Esophagus mucosa (tissue), 1 donor: ENCODE measurements around the gene RAB25. TPM values are rescaled to one million over a fixed set of nuclear protein-coding genes. Genes with fewer than 3 reads are reported as not detected.
"Not testable (repeated sequence)": the region's sequence is repeated elsewhere in the genome, so short reads cannot be mapped to it uniquely, and the experiment has no call there.

Source experiments
- ATAC-seq: fragments of 200-7000 bp; cut with Tn5 transposase; one replicate; pipeline ENCODE4 v1.9.1; 2020
- total RNA-seq: library from RNA; stranded (reverse); gene quantifications from one replicate; pipeline ENCODE4 v1.2.4, GENCODE V29; 2023
- donor health status: DM: yes; HTN: yes; CAD: no.

RAB25 gene
- total RNA-seq, result 420 TPM

DNA sequence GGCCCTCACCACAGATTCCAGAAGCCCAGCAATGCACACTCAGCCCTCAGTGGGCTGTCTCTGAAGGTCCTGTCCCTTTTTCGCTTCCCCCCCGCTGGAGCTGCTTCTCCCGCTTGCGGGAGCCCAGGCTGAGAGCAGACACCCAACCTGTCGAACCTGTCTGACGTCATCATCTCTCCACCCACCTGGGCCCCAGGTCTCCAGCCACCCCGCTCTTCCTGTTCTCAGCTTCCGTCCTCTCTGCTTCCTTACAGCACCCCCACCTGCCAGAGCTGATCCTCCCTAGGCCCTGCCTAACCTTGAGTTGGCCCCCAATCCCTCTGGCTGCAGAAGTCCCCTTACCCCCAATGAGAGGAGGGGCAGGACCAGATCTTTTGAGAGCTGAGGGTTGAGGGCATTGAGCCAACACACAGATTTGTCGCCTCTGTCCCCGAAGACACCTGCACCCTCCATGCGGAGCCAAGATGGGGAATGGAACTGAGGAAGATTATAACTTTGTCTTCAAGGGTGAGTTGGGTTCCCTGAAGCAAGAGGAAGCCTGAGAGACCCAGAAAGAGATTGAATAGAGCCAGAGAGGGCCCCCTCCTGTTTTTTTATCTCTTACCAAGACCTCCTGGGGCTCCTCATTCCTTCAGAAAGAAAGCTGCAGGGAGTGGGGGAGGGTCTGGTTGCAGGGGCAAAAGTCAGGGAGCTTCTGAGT lies at the start of gene RAB25:
Gene RAB25 (plus strand): TSS at position 224 of the 700 bp plus-strand sequence. CDS start 241 bp downstream, at position 465.
- ATAC-seq, result peak; percentile 83

DNA sequence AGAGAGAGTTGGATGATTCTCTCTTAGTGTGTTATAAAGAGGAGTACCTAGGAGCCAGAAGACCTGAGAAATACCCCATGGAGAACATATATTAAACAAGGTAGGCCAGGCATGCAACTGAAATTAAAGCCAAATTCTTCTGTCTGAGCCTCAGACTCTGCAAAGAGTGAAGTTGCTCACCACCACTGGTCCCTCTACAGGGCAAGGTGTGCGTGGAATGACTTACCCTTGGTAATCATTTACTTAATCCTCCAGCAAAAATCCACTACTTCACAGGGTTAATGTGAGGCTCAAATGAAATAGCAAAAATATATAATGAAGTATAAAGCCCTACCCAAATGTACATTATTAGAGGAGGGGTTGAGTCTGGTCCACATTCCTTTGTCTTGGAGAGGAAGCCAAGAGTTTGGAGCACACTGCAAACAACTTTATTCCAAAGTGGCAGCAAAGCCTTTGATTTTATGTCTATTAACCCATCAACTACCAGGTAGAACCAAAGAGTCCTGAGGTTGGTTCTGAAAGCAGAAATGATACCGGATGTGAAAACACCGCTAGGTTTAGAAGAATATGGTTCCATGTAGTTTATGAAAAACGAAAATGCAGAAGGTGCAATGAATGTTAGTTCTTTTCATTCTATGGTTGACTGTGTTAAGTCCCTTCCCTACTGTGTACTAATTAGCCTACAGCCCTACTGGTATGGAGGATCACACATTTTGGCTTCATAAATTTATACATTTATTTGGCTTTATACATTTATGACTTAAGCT lies 48.7 kb upstream of the RAB25 start:
- ATAC-seq, result no peak

DNA sequence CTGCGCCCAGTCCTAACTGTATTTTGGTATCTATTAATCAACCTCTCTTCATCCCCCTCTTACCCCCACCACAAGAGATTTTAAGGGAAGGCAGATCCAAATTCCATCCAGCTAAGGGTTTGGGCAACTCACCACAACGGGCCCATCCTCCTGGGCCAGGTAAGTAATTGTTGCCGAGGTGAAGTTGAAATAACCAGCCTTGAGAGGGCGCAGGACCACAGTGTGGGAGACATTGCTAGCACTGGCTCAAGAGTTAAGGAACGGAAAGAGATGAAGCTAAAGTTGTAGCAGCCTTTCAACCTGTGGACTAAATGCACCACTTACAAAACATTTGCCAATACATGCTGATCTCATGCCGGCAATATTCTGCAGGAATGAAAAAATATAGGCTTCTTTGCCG lies 46.1 kb upstream of the RAB25 start:
- ATAC-seq, result no peak

DNA sequence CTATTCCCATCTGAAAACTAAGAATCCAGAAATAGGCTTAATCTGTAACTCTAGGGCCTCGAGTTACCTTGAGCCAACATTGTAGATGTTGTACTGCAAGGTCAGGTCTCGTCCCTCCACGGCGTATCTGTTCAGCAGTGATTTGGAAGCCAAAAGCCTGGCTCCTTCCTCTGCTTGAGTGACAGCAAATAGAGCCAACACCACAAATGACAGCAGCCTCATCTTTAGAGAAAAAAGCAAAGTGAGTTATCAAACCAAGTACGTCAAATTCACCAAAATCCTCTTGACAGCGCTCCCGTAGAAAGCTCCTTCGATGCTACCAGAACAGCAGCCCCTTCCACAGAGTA lies 41.0 kb upstream of the RAB25 start:
- ATAC-seq, result no peak

DNA sequence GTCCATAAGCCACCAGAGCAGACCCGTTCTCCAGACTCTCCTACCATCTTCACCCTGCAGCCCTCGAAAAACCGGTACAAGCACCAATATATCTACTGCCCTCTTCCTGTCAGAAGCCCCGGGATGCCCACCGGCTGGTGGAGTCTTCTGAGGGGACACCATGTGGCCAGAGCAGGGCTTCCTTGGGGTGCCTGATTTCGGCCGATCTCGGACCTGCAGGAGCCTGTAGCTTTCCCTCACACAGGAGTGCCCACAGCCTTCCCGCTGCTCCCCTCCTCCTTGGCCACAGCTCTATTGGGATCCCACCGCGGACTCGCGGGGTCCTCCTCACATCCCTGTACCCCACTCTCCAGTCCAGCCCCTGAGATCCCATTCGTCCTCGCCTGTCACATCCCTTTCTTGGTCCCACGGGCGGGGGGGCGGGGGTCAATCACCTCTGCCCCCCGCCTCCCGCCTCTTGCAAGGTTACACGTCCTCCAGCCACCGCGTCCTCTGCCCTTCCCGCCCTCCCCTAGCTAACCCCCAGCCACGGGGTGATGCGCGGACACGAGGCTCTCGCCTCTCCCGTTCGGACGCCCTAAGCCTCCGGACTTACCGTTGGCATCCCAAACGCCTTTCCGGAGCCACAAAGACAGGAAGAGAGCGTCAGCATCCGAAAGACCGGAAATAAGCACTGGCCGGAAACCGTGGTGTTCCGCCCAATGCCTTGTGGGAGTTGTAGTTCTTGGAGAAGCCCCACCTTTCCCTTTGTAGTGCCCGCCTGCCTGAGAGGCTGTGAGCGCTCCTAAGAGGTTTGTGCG lies 40.5 kb upstream of the RAB25 start, which contains the start of gene SSR2:
Gene SSR2 (minus strand): TSS at position 659 of the 800 bp plus-strand sequence. CDS start 784 bp downstream, outside the sequence.
- ATAC-seq, result peak; percentile 96

DNA sequence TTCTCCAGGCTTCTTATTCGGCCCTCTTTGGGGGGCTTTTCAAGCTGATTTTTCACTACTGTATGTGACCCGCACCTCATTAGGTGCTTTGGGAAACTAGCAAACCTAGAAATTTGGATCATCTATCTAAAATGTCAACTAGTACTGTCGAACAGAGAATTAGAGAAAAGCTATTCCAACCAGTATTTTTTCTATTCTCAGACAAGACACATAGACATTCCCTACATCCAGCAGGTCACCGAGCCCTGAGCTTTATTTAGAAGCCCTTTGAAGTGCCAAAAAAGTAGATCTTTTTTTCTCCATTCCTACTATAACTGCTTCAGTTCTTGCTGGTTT lies 39.9 kb upstream of the RAB25 start:
- ATAC-seq, result no peak

DNA sequence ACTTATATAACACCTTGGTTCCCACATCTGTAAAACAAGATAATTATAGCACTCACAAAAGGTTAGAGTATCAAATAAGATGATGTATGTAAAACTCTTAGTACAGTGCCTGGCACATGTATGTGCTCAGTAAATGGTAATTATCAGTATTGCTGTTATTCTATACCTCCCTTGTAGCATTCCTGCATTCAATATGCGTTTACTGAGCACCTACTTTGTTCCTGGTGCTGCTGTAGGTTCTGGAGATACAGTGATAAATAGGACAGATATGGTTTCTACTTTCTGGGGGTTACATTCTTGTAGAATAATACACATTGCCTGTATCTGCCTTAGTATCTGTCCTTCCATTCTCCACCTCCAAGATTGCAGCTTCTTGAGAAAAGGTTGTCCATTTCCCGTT lies 39.0 kb upstream of the RAB25 start:
- ATAC-seq, result no peak

DNA sequence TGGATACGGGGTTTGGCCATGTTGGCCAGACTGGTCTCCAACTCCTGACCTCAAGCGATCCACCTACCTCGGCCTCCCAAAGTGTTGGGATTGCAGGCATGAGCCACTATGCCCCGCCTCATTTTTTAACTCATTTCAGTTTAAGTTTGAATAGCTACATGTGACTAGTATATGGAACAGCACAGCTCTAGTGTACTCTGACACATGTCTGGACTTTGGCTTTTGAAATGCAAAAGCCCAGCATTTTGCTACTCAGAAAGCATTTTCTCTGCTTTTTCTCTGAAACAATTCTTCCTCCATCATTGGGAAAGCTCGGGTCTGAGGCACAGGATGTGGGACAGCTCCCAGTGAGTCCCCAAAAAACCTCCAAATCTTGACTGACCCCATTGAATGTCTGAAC lies 36.2 kb upstream of the RAB25 start:
- no peak for ATAC-seq

DNA sequence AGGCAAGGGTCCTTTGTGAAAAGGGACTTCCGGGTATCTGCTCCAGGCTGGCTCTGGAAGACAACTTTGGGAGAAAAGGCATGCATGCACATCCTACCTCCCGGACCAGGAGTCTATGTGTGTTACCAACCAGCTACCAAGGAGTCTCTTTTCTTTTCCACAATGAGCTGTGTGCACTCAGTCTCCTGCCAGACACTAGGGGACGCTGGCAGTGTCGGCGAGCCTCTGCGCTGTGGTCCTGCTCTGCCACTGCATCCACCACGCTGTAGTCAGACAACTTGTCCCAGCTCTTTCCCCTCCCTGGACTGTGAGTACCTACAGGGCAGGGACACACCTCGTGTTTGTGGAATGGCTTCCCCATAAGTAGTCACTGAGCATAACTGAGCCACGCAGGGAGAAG lies 35.1 kb upstream of the RAB25 start:
- peak; percentile 87 for ATAC-seq

DNA sequence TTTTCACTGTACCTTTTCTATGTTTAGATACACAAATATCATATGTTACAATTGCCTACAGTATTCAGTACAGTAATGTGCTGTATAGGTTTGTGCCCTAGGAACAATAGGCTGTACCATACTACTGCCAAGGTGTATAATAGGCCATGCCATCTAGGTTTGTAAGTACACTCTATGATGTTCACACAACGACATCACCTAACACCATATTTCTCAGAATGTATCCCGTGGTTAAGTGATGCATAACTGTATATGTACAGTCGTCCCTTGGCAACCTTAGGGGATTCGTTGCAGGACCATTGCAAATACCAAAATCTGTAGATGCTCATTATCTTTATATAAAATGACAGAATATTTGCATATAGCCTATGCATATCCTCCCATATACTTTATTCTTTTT lies 34.4 kb upstream of the RAB25 start:
- no peak for ATAC-seq

DNA sequence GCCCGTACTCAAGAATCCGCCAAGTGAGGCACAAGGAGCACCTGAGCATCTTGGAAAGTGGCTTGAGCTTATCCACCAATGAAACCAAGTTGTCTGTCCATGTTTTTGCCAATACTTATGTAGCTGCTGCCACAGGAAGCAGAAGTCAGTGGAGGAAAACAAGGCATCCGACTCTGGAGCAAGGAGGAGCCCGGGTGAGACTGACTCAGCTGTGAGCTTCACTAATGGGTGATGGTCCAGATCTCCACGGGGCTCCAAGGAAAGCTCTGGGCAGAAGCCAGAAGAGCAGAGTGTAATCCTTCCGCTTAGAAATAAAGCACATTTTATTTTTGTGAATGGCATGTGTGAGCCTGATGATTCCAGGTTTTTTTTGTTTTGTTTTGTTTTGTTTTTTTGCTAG lies 27.9 kb upstream of the RAB25 start:
- no peak for ATAC-seq

DNA sequence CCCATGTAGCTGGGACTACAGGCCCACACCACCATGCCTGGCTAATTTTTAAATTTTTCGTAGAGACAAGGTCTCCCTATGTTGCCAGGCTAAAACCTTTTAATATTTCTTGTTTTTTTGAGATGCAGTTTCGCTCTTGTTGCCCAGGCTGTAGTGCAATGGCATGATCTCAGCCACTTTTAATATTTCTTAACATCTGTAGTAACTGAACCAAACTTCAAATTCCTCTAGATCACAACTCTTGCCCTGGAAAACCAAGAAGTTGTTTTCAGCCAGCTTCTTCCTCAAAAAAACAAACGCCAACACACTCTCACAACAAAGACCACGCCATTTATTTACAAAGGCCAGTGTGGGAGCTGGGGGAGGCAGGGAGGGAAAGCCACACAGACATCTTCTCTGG lies 26.0 kb upstream of the RAB25 start:
- ATAC-seq, result not testable (repeated sequence)

DNA sequence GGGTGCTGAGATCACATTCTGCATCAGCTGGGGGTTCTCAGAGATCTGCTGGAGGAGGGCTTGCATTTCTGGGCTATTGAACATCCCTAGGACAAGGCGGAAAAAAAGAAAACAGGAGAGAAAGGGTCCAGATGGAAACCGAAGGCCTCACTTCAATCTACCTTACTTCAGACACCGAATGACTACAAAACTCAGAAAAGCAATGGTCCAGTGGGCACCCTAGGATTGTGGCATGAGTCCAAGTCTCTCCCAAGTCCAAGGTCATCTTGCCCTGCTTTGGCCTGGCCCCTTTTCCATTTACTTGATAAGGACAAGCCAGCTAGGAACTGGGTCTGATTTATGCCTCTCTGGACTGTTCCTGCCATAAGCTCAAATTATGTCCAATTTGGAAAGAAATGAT lies 18.1 kb upstream of the RAB25 start:
- ATAC-seq, result no peak

DNA sequence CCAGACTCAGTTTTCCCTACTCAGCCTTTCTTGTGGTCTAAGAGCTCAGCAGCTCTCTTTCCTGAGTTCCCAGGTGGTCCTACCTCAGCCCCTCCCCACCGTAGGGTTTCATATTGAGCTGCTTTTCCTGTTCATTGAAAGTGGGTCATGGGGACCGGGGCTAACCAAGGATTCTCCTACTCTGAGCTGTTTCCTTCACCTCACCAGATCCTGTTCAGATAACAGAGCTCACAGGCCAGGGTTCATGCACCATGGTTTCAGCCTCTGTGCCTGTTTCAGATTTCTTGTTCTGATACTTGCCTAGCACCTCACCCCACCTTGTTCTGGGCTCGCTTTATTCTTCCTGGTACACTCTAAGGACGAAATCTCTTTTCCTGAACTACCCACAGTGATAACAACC lies 15.9 kb upstream of the RAB25 start:
- no peak for ATAC-seq

DNA sequence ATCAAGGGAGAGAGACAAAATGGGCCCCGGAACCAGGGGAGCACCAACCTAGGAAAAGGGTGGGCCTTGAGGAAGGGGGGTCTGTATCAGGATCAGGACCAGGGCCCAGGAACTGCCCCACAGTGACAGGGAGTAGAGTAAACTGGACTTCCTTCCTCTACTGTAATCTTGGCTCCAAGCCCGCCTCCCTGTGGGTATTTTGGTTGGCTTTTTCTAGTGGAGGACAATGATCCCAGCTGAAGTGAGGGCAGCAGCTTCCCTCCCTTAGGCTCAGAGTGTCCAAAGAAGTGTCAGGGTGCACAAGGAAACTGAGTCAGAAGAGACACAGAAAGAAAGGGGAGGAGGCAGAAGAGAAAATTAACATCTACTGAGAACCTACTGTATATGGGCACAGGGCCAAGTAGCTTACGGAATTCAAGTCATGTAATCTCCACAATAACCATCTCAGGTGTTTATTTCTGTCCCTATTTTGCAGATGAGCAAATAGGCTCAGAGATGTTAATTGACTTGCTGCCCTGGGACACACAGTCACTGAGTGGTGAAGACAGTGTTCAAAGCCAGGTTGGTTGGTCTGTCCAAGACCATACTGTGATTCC lies 12.2 kb upstream of the RAB25 start:
- ATAC-seq, result no peak

DNA sequence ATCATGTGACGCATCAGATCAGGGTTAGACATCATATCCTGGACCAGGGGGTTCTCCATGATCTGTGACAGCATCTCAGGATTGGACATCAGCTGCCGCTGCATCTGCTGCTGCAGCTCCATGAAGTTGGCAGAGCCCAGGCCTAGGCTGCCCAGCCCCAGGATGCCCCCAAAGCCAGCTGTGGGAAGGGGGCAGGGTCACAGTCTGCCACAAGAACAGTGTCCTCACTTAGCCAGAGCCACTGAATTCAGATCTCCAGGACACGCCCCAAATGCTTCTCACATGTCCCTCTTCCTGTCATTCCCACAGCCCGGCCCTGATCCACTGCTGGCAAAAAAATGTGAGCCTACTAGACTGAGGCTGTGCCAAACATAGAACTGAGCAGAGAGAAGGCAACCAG lies 10.6 kb upstream of the RAB25 start:
- no peak for ATAC-seq

DNA sequence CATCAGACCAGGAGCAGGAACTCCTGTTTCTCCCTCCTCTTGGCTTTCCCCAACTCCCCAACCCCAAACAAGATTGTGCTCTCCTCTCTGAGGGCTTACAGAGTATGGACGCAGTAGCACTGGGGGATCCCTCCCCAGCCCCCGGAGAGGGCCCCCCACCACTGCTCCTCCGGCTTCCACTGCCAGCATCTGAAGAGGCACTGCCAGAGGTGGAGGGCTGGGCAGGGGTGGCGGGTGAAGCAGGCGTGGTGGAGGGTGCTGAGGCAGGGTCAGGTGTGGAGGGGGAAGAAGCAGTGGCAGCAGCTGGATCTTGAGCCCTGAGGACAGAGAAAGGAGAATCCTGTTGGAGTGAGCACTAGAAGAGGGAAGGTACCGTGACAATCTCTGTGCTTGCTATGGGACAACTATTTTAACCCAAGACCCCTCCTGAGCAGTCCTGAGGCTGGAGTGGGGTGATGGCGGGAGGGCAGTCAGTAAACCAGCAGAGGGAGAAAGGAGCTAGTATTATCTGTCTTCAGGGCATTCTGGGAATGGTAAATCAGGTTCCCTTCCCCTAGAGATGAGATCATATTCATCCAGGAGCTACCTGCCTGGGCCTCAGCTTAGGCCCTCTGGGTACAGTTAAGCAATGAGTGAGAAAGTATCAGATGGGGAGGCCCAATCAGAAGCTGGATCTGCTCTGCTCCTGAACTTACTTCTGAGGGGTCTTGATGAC lies 9.8 kb upstream of the RAB25 start:
- no peak for ATAC-seq

DNA sequence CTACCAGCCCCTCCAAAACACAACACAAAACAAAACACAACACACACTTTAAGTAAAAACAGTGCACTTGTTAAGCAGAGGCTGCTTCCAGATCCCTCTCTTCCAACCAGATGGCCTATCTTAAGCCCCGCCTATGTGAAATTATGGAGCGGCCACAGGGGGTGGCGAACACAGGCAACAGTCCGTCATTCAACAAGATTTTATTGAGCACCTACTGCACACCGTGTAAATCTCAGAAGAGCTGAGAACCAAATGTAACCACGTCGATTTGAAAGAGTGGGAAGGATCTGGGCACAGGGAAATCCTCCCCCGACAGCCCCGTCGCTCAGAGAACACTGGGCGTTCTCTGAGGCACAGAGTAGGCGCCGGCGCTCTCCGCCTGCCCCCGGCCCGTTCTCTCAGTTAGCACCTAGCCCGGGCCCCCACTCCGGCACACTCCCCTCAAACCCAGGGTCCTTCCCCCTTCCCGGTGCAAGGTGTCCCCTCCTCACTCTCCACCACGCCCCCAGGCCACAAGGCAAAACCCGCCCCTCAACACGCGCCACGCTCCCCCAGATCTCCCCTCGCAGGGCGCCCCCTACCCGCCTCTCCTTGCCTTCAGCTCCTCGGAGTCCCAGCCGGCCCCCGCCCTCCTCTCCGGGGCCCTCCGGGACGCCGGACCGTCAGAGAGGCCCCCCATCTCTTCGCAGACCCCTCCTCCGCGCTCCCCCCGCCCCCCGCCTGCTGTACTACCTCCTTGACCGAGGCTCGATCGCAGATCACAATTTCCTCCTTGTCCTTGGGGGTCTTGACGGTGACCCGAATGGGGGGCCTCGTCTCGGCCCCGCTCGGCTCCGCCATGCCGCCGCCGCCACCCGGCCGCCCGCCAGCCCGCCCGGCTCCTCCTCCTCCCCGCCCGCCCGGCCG lies 7.8 kb upstream of the RAB25 start:
- peak; percentile 21 for ATAC-seq

DNA sequence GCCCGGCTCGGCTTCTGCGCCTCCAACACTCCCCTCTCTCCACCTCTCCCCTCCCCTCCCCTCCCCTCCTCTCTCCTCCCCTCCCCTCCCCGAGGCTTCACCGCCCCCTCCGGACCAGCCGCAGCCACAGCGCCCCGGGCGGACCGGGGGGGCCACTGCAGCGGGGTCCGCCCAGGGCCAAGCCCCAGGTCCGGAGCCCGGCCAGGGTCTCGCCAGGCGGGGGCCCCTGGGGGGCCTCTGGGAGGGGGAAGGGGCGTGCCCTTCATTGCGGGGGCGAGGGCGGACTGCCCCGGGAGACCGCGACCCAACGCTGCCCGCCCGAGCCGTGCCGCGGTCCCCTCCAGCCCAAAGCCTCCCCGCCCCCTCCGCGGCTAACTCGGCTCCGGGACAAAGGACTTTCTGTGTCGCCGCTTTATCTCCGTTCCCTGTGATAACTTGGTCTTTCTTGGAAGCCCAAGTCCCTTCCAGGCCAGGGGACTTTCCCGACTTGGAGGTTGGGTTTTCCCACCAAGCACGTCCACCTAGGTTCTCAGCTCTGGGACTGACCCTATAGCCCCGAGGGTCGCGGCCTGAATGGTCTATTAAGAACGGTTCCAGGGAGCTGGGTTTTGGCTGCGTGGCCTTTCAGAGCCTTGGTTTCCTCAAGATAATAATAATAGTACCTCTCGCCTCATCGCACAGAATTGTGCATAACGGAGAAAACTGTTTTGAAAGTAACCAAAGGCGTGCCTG lies 7.0 kb upstream of the RAB25 start, which contains the start of gene UBQLN4:
Gene UBQLN4 (minus strand): TSS at position 31 of the 732 bp plus-strand sequence. CDS start 97 bp downstream, outside the sequence.
- ATAC-seq, result peak; percentile 79

DNA sequence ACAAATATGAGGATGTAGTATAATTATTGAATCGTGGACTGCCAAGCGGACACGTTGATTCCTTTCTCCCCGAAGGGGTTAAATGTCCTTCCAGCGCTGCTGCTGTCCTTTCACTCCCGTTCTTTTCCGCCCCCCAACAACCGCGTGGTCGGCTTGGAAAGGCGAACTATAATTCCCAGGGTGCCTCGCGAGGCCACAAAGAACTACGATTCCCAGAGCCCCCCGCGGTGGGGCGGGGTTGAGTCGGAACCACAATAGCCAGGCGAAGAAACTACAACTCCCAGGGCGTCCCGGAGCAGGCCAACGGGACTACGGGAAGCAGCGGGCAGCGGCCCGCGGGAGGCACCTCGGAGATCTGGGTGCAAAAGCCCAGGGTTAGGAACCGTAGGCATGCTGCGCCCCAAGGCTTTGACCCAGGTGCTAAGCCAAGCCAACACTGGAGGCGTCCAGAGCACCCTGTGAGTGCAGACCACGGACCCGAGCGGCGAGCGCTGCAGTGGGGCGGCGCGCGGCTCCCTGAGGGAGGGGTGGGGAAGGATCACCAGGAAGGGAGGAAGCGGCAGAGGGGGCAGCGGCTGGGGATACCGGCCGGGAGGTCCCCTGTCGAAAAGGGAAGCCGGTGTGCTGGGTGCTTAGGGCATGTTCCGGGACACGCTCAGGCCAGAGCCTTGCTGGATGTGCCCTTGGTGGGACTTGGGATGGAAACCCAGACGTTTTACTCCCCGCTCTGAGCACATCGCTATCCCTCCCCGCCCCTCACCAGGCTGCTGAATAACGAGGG lies 6.3 kb upstream of the RAB25 start, which contains the start of gene LAMTOR2:
Gene LAMTOR2 (plus strand): TSS at position 283 of the 781 bp plus-strand sequence. CDS start 108 bp downstream, at position 391.
- peak; percentile 86 for ATAC-seq
